HG02840 (cell line): ENCODE measurements around the gene FUNDC2.

Source experiments
- ATAC-seq: cut with Tn5 transposase; IDR thresholded peaks from one replicate; pipeline ENCODE4 v1.9.1; 2021; ENCODE audit warnings: mild to moderate bottlenecking, moderate library complexity, moderate number of reproducible peaks; ENCODE audit not compliant: unreplicated experiment, low FRiP score

Gene FUNDC2

DNA sequence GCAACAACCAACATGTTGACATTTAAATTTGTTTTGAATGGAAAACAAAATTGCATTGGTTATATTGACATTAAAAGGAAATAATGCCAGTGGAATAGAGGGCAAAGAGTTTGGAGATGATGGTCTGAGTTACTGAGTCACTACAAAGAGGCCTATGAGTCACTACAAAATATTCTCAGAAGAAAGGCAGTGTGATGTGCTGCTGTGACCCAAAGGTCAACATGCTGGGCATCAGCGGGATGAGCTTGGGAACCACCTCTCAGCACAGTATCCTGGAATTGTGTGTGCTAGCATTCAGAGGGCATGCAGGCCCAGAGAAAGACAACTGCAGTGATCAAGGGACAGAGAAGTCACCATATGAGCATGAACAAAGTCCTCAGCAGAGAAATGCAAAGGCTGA lies 41.5 kb downstream of the FUNDC2 start:
- ATAC-seq: no peak

DNA sequence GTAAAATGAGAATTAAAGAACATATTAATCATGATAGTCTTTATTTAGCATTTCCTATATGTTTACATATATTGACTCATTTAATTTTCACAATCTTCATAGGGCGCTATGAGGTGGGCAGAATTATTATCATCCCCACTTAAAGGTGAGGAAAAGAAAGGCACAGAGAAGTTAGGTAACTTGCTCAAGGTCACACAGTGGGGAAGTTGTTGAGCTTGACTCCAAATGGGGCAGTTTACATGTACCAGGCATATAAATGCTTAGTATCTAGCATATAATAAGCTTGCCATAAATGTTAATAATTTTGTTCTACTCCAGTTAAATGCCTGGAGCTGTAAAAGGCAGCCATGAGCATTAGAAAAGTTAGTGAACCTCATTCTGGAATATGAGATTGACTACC lies 42.8 kb downstream of the FUNDC2 start:
- no peak for ATAC-seq

DNA sequence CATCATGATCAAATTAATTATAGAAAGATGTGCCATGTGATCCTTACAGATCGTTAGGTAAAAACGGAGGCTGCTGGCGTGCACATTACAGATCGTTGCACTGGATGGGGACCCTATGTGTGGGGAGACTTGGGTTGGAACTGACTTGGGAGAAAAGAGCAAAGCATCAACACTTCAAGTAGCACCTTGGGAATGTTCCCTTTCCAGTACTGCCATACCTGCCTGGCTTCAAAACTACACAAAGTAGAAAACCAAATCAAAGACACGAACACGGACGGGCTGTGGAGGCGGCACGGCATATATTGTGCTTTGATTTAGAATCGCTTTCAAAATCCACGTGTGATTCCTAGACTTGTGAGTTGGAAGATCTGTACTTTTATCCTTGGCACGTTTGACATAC lies 43.4 kb downstream of the FUNDC2 start:
- no peak for ATAC-seq

DNA sequence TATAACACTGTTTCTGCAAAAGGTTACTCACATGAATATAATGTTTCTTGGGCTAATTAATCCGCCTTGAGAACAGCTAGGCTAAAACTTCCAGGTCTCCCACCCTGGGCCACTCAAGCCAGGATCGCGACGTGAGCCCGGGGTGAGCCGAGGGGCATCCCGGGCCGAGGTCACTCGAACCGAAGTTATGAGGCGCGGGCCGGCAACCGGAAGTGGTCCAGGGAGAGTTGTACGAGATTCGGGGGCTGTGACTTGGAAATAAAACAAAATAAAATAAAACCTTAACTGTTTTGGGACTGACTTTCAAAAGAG lies 44.0 kb downstream of the FUNDC2 start:
- peak; percentile 31 for ATAC-seq

DNA sequence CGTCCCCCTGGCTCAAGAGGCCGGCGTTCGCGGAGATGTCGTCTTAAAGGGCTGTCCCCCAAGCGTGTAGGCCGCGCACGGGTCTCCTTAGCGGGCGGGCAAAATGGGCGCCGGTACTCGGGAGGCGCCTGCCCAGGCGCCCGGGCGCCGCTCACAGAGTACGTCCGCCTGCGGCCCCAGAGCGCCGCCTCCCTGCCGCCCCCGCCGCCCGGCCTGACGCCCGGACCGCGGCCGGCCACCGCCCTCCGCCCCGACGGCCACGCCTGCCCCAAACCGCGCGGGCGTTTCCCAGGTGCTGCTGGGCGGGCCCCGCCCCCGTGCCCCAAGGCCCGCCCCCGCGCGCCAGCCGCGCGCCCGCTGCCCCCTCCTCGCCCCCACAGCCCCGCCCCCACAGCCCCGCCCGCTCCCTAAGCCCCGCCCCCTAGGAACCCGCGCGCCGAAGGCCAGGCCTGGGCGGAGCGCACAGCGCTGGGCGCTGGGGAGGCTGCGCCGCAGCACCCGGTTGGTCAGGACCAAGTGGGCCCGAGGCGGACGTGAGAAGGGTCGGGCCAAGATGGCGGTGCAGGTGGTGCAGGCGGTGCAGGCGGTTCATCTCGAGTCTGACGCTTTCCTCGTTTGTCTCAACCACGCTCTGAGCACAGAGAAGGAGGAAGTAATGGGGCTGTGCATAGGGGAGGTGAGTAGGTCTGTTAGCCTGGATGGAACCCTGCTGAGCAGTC lies 44.5 kb downstream of the FUNDC2 start, which contains the start of the genes BRCC3, CMC4 and MTCP1:
Gene BRCC3 (plus strand): TSS at position 534 of the 719 bp plus-strand sequence. CDS start 20 bp downstream, at position 554.
Gene CMC4 (minus strand): TSS at position 162 of the 719 bp plus-strand sequence. CDS start 7,113 bp downstream, outside the sequence.
Gene MTCP1 (minus strand): TSS at position 162 of the 719 bp plus-strand sequence. CDS start 5,126 bp downstream, outside the sequence.
- peak; percentile 85 for ATAC-seq

GRCh38 chrX:155071694-155072280 lies 45.1 kb downstream of the FUNDC2 start:
- peak; percentile 19 for ATAC-seq

DNA sequence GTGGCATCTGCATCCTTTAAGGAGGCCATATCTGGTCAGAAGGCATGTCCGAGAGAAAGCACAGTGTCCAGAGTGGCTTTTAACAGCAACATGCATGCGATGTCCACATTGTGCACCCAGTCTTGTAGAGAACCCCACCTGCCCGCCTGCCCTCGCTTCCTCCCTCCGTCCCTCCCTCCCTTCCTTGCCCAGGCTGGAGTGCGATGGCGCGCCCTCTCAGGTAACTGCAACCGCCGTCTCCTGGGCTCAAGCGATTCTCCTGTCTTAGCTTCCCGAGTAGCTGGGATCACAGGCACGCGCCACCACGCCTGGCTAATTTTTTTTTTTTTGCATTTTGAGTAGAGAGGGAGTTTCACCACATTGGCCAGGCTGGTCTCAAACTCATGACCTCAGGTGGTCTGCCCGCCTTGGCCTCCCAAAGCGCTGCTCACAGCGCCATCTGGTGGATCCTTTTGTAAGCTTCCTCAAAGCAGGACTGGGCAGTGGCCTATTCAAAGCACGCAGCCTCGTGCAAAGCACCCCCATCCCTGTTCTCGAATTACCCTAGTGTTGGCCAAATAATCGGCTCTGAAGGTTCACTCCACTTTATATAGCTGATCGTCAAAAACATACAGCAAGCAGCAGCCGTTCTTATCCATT lies 59.7 kb downstream of the FUNDC2 start:
- no peak for ATAC-seq

- no peak for ATAC-seq
Observed at GRCh38 chrX:155086961-155087735, 60.5 kb downstream of the FUNDC2 start.

DNA sequence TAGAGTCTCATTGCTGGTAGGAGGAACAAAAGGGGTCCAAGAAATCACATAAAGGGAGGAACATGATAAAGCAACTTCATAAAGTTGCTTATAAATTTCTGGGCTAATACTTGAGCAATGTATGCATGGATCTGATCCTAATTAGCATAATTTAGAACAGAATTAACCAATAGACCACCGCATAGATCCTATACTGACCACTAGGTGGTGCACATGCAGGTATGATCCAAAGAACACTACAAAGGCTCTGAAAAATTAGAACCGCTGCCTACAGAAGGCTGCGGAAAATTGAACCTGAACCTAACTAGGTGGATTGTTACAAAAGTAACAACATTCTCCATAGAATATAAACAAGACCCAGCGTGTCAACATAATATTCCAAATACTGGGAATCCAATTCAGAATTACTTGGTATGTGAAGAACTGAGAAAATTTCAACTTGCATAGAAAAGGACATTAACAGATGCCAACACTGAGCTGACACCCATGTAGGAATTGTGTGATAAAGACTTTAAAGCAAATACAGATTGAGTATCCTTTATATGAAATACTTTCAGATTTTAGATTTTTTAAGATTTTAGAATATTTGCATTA lies 67.9 kb downstream of the FUNDC2 start:
- ATAC-seq: no peak

- no peak for ATAC-seq
Observed at GRCh38 chrX:155105919-155106318, 79.3 kb downstream of the FUNDC2 start.

GRCh38 chrX:155108427-155108826 lies 81.8 kb downstream of the FUNDC2 start:
- ATAC-seq: no peak
